HepG2 (cell line): ENCODE results near the gene ZFP36. TPM values are rescaled to one million over a fixed set of nuclear protein-coding genes. Genes with fewer than 3 reads are reported as not detected.

Experiments
- ATAC-seq: fragments of 200-7000 bp; cut with Tn5 transposase; 3 replicates; pipeline ENCODE4 v1.9.1; 2020; ENCODE audit warnings: mild to moderate bottlenecking, moderate library complexity
- BruUV-seq: library from RNA; stranded (reverse); fragments of 400-500 nt; replicated peaks from 2 replicates; lab custom pipeline; 2021; lab: Mats Ljungman, UMichigan
- CTCF ChIA-PET: fragments of 300-600 bp; formaldehyde crosslinking; extraction: SDS; loops from one replicate; lab custom pipeline; 2021; ENCODE audit warnings: low total read pairs, inconsistent platforms, low intra/inter-chr PET ratio; lab: Yijun Ruan, JAX
- POLR2A ChIA-PET: fragments of 350-600 bp; sonication (Branson Sonifier 250); formaldehyde crosslinking; loops from one replicate; lab custom pipeline; 2020; ENCODE audit warnings: antibody characterized with exemption, inconsistent platforms; lab: Yijun Ruan, JAX
- DNase-seq: peaks from one replicate; pipeline ENCODE4 v3.0.0-alpha.2; 2015; ENCODE audit warnings: low spot score
- FAIRE-seq: peaks from 3 replicates; lab custom pipeline; 2011; peaks lifted over from hg19 to GRCh38; lab: Jason Lieb, UNC
- H2AFZ ChIP-seq: one replicate; pipeline ENCODE4 v1.6.1; 2011; ENCODE audit warnings: low read length, inconsistent platforms
- H3K27ac ChIP-seq: fragments of 300-600 bp; 3 replicates; pipeline ENCODE4 v1.8.0; 2011; ENCODE audit warnings: mixed run types, mild to moderate bottlenecking, mixed read lengths, low read length, inconsistent platforms; ENCODE audit not compliant: insufficient read depth; ENCODE audit errors: extremely low read length
- H3K27me3 ChIP-seq, 2 experiments: fragments of 200-600 bp in 1 of 2; 2 replicates in 1 of 2; 3 replicates in 1 of 2; pipeline versions ENCODE4 v1.6.0 to v1.8.0; 2011; ENCODE audit warnings: low read length in 2 of 2, mild to moderate bottlenecking in 2 of 2, moderate library complexity in 2 of 2, inconsistent platforms in 1 of 2; ENCODE audit not compliant: insufficient read depth in 2 of 2, control insufficient read depth in 1 of 2
- H3K36me3 ChIP-seq, 2 experiments: fragments of 200-600 bp in 1 of 2; replicated peaks in 1 of 2; 2 replicates in 1 of 2; 3 replicates in 1 of 2; pipeline versions ENCODE4 v1.5.1 to v1.8.0; 2011; ENCODE audit warnings: low read length in 2 of 2, inconsistent platforms in 1 of 2; ENCODE audit not compliant: insufficient read depth in 2 of 2, control insufficient read depth in 1 of 2
- H3K4me1 ChIP-seq: 2 replicates; pipeline ENCODE4 v1.5.1; 2012; ENCODE audit warnings: low read length, inconsistent platforms; ENCODE audit not compliant: insufficient read depth
- H3K4me2 ChIP-seq: 2 replicates; pipeline ENCODE4 v1.6.0; 2011; ENCODE audit warnings: low read depth, low read length, inconsistent platforms
- H3K4me3 ChIP-seq, 3 experiments: fragments of 200-600 bp in 1 of 3; sonication (generic), shearing (Covaris generic) in 1 of 3; replicated peaks in 1 of 3; 2 replicates each; pipeline ENCODE4 v1.5.1; 2011 to 2016; ENCODE audit warnings: low read length in 3 of 3, inconsistent platforms in 2 of 3, low read depth in 2 of 3, mild to moderate bottlenecking in 2 of 3, control low read depth in 1 of 3, mixed read lengths in 1 of 3; ENCODE audit not compliant: insufficient read depth in 1 of 3
- H3K79me2 ChIP-seq: one replicate; pipeline ENCODE4 v1.6.1; 2011; ENCODE audit warnings: low read length, inconsistent platforms; ENCODE audit not compliant: insufficient read depth
- H3K9ac ChIP-seq: 2 replicates; pipeline ENCODE4 v1.6.0; 2011; ENCODE audit warnings: mild to moderate bottlenecking, low read depth, low read length, inconsistent platforms; ENCODE audit not compliant: insufficient read depth
- H3K9me3 ChIP-seq: 2 replicates; pipeline ENCODE4 v1.5.1; 2012; ENCODE audit warnings: mild to moderate bottlenecking, low read length
- H4K20me1 ChIP-seq: 2 replicates; pipeline ENCODE4 v1.6.0; 2011; ENCODE audit warnings: inconsistent platforms, mild to moderate bottlenecking, low read length, moderate library complexity; ENCODE audit not compliant: insufficient read depth
- AGO2 ChIP-seq: fragments of 200-400 bp; formaldehyde crosslinking; optimal IDR thresholded peaks from 2 replicates; pipeline ENCODE3; 2017; ENCODE audit warnings: mild to moderate bottlenecking, low read depth, low read length, moderate library complexity
- BHLHE40 ChIP-seq: IDR thresholded peaks from 2 replicates; pipeline ENCODE4 v1.6.1; 2011; ENCODE audit warnings: low read length, improper control_type of control experiment
- CBX2 ChIP-seq, 2 experiments: fragments of 200-600 bp in 1 of 2; sonication (generic); formaldehyde crosslinking in 1 of 2; IDR thresholded peaks; 2 replicates each; pipeline versions ENCODE4 v1.7.0 to v1.8.1; 2018 to 2022; ENCODE audit warnings: low read depth in 2 of 2, low read length in 1 of 2, mild to moderate bottlenecking in 1 of 2, missing genetic modification reagents in 1 of 2
- EP300 ChIP-seq, 3 experiments: sonication (generic) in 1 of 3; formaldehyde crosslinking in 1 of 3; IDR thresholded peaks; 2 replicates each; pipeline versions ENCODE4 v1.5.1 to v1.6.1; 2011 to 2020; ENCODE audit warnings: low read depth in 2 of 3, low read length in 2 of 3, borderline replicate concordance in 1 of 3, improper control_type of control experiment in 1 of 3, mild to moderate bottlenecking in 1 of 3, missing genetic modification reagents in 1 of 3, moderate library complexity in 1 of 3
- FOSL1 ChIP-seq: sonication (generic); formaldehyde crosslinking; IDR thresholded peaks from 2 replicates; pipeline ENCODE4 v1.9.0; 2021; ENCODE audit warnings: missing genetic modification reagents, borderline replicate concordance
- HNF4G ChIP-seq, 2 experiments: sonication (generic) in 1 of 2; formaldehyde crosslinking in 1 of 2; IDR thresholded peaks; 2 replicates each; pipeline versions ENCODE4 v1.4.0 to v1.6.1; 2011 to 2020; ENCODE audit warnings: borderline replicate concordance in 2 of 2, low read depth in 2 of 2, mild to moderate bottlenecking in 2 of 2, low read length in 1 of 2, missing genetic modification reagents in 1 of 2, moderate library complexity in 1 of 2
- MTF2 ChIP-seq: sonication (generic); formaldehyde crosslinking; IDR thresholded peaks from 2 replicates; pipeline ENCODE4 v1.5.0; 2020; ENCODE audit warnings: missing genetic modification reagents, borderline replicate concordance
- MXD1 ChIP-seq: sonication (generic); formaldehyde crosslinking; IDR thresholded peaks from 2 replicates; pipeline ENCODE4 v1.4.0; 2020; ENCODE audit warnings: mild to moderate bottlenecking, missing genetic modification reagents
- TERF1 ChIP-seq: sonication (generic); formaldehyde crosslinking; IDR thresholded peaks from 2 replicates; pipeline ENCODE4 v1.8.0; 2022; ENCODE audit warnings: mild to moderate bottlenecking, missing genetic modification reagents, moderate library complexity
- ZBTB38 ChIP-seq: sonication (generic); formaldehyde crosslinking; IDR thresholded peaks from 2 replicates; pipeline ENCODE4 v1.5.1; 2020; ENCODE audit warnings: mild to moderate bottlenecking, missing genetic modification reagents
- WGBS: methylation state at CpG from one replicate; pipeline ENCODE4 v1.1.6; 2017; ENCODE audit warnings: low lambda C conversion rate; 5-methylcytosine and 5-hydroxymethylcytosine counted together
- in situ Hi-C: cut with HindIII; loops from 2 replicates; pipeline ENCODE4 v1.10.0; 2017; ENCODE audit warnings: low pct_unique_long_range_greater_than_20kb; ENCODE audit not compliant: extremely low pct_ligation_motif_present
- intact Hi-C: fragments of 100-400 bp; cut with micrococcal nuclease; formaldehyde crosslinking; loops from one replicate; pipeline ENCODE4 v1.10.0; 2022; ENCODE audit not compliant: unreplicated experiment
- polyA plus RNA-seq, 8 experiments: library from polyadenylated mRNA; depleted of rRNA in 3 of 8; stranded (reverse) in 7 of 8; unstranded in 1 of 8; fragments of >200 nt; fragmentation: Illumina TruSeq in 4 of 8; extraction: Trizol in 4 of 8; gene quantifications; 2 replicates each; pipeline versions ENCODE4 v1.2.1 to v1.2.3, GENCODE V29; 2011 to 2016; ENCODE audit warnings: low read depth in 4 of 8, missing spikeins in 1 of 8, mixed read lengths in 1 of 8; ENCODE audit not compliant: insufficient read depth in 1 of 8
- total RNA-seq, 5 experiments: library from RNA; depleted of rRNA; stranded (reverse); fragments of >200 nt; fragmentation: Illumina TruSeq; extraction: Trizol; gene quantifications; 2 replicates each; pipeline ENCODE4 v1.2.3, GENCODE V29; 2016; ENCODE audit warnings: low read depth in 1 of 5
- TF ChIP-seq, protein P1 (sequence below): IDR thresholded peaks from 2 replicates; pipeline ENCODE4 v1.6.1; 2016; ENCODE audit warnings: missing compliant biosample characterization, missing genetic modification reagents, borderline replicate concordance
- TF ChIP-seq, protein P2 (sequence below): sonication (generic); formaldehyde crosslinking; IDR thresholded peaks from 2 replicates; pipeline ENCODE4 v1.5.1; 2020; ENCODE audit warnings: missing genetic modification reagents, mild to moderate bottlenecking, borderline replicate concordance

ZFP36 gene
- total and polyA plus RNA-seq, 2 of the 13 experiments (the other 11 are each of a cell fraction or from before 2014, with no cell fraction given) = 1.4 to 1.7 TPM

DNA sequence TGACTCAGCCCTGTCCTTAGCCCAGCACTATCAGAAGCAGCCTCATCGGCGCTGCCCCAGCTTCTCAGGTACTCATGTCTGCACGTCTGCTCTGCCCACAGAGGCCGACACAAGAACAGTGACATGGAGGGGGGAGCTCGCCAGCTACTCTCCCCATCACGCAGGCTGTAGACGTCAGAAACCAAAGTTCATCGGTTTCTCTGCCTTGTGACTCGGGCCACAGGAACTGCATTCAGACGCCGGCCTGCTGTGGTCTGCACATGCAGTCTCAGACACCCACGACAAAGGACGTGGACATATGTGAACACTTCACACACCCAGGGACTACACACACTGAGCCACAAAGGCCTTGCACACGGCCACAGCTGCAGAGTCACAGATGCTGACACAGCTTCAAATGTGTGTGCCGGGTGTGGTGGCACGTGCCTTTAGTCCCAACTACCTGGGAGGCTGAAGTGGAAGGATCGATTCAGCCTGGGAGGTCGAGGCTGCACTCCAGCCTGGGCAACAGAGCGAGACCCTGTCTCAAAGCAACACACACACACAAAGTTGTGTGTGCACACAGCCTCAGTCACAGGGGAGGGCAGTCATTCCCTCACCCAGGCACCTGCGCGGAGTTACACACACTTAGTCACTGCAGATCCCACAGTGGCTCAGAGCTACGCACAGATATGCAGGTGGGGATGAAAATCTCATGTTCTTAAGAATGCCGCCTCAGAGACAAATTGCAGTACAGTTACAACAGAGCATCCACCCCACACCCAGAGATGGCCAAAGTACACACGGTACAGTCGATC lies 4.9 kb upstream of the ZFP36 start (continued):
- TF ChIP-seq FOSL1 (0 out of 2 replicates have a peak, but pooled peaks have one; percentile 81), MTF2 (CRISPR knock-in tag) (no peak)

DNA sequence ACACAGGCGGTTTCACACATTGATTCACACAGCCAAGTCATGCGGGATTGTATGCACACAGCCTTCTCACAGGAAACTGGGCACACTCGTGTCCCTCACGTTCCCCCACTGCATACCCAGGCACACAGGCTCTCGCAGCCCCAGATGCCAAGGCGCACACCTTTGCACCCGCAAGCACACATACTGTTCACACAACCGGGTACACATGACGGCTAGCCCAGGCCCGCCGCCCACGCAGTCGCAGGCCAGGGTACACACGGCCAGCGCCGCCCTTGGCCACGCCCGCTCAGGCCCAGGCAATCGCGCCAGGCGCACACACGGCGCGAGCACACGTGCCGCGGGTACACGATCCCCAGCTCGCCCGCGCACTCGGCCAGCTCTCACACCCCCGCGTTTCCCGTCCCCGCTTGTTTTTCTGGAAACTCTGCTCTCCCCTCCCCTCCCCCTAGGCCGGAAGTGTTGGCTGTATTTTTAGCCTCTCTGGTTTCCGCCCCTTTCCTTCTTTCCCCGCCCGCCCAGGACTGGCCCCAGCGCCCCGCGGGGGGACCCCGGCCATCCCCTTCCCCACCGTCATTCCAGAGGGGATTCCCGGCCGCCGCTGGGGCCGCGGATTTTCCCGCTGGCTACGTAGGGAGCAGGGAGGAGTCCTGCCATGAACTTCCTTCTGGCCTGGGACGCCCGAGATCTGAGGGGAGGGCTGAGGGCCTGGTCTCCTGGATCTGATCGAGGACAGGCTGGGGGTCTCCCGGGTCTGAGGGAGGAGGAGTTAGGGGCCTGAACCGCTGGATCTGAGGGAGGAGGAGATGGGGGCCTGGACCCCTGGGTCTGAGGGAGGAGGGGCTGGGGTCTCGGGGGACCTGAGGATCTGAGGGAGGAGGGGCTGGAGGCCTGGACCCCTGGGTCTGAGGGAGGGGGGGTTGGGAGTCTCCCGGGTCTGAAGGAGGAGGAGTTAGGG lies 4.0 kb upstream of the ZFP36 start:
- Histone ChIP-seq H3K4me1 (peaks cover 68% of the 10 kb centered on the region), H3K9ac (peak overlapping the region; percentile 77; the same call in 1 of the 2 replicates), H3K4me2 (peak overlapping the region; percentile 67), H3K9me3 (no peaks in the 10 kb centered on the region), H3K79me2 (peaks cover 9% of the 10 kb centered on the region), H3K36me3 (no peaks in the 10 kb centered on the region), H3K27me3 (no peaks in the 10 kb centered on the region; a peak in 1 of 5 replicates), H3K27ac (peak overlapping the region; percentile 98), H4K20me1 (peaks cover 8% of the 10 kb centered on the region; the same call in 1 of the 2 replicates), H3K4me3 (no peak overlapping the region), H2AFZ (no peak overlapping the region)
- in situ Hi-C loops = no loop called here
- ATAC-seq (no peak), DNase-seq (no peak), FAIRE-seq (no peak)
- no TSS peak for BruUV-seq
- 88% methylated on average over 54 of the region's 59 CpGs for WGBS
- intact Hi-C loops = loop anchor here (5.0 kb wide), 1 partner anchor 1040 kb away; the partner anchor contains the start of gene SERTAD3
- ChIA-PET POLR2A (interaction anchor here (1.4 to 2.7 kb wide), 8 partner anchors 9 to 38 kb away, joined by 3 to 64 read pairs (median 12); partner anchors contain the start of genes MED29, PAF1, PLEKHG2 and RPS16), CTCF (no interaction called here)
- TF ChIP-seq HNF4G (IDR thresholded peaks at IDR 0.05; ENCODE audit: borderline replicate concordance, low read depth, low read length) (no peak), HNF4G (CRISPR knock-in tag; IDR thresholded peaks at IDR 0.05; ENCODE audit: borderline replicate concordance, low read depth) (no peak), BHLHE40 (0 out of 2 replicates have a peak, but pooled peaks have one; percentile 19), EP300 (IDR thresholded peaks at IDR 0.05; ENCODE audit: low read depth in 2 of 2, low read length in 2 of 2) (no peak), EP300 (CRISPR knock-in tag; IDR thresholded peaks at IDR 0.05; ENCODE audit: borderline replicate concordance) (0 out of 2 replicates have a peak, but pooled peaks have one; percentile 19), ZBTB38 (CRISPR knock-in tag) (peak; percentile 99), MXD1 (CRISPR knock-in tag) (0 out of 2 replicates have a peak, but pooled peaks have one; percentile 7), CBX2 (IDR thresholded peaks at IDR 0.05; ENCODE audit: low read depth, low read length) (no peak), CBX2 (CRISPR knock-in tag; IDR thresholded peaks at IDR 0.05; ENCODE audit: low read depth) (no peak), AGO2 (peak; percentile 31), TERF1 (CRISPR knock-in tag) (no peak)
- TF ChIP-seq, protein P1, sequence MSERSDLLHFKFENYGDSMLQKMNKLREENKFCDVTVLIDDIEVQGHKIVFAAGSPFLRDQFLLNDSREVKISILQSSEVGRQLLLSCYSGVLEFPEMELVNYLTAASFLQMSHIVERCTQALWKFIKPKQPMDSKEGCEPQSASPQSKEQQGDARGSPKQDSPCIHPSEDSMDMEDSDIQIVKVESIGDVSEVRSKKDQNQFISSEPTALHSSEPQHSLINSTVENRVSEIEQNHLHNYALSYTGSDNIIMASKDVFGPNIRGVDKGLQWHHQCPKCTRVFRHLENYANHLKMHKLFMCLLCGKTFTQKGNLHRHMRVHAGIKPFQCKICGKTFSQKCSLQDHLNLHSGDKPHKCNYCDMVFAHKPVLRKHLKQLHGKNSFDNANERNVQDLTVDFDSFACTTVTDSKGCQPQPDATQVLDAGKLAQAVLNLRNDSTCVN (CRISPR knock-in tag) = no peak
- TF ChIP-seq, protein P2, sequence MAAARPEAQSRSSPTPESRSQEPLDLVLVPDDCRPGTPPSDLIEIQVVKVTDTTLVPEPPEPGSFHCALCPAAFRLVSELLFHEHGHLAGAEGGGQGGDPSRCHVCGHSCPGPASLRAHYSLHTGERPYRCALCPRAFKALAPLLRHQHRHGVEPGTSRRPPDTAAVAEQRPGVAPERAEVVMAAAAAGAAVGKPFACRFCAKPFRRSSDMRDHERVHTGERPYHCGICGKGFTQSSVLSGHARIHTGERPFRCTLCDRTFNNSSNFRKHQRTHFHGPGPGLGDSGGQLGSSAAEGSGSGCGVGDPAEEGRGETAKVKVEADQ (CRISPR knock-in tag) = 0 out of 2 replicates have a peak, but pooled peaks have one; percentile 19
